Tibial nerve (tissue), 4 donors: Measurements from ENCODE around the gene ACSL5.

Experiments used
- CTCF ChIP-seq, 5 experiments: fragments of 200-600 bp in 3 of 5; fragments of 450-650 bp in 2 of 5; sonication (generic) in 3 of 5; IDR thresholded peaks; one replicate each; pipeline ENCODE4 v1.5.1; 2016 to 2019; ENCODE audit warnings: antibody characterized with exemption in 5 of 5, mild to moderate bottlenecking in 3 of 5, moderate library complexity in 2 of 5
- EP300 ChIP-seq, 2 donors: sonication (generic); formaldehyde crosslinking; IDR thresholded peaks; one replicate each; pipeline ENCODE4 v1.6.1; 2017; ENCODE audit warnings: antibody characterized with exemption in 2 of 2, mild to moderate bottlenecking in 1 of 2
- POLR2A ChIP-seq, 2 donors: fragments of 450-650 bp; IDR thresholded peaks; one replicate each; pipeline ENCODE4 v1.6.1; 2017; ENCODE audit warnings: antibody characterized with exemption in 2 of 2, mild to moderate bottlenecking in 2 of 2, moderate library complexity in 2 of 2

DNA sequence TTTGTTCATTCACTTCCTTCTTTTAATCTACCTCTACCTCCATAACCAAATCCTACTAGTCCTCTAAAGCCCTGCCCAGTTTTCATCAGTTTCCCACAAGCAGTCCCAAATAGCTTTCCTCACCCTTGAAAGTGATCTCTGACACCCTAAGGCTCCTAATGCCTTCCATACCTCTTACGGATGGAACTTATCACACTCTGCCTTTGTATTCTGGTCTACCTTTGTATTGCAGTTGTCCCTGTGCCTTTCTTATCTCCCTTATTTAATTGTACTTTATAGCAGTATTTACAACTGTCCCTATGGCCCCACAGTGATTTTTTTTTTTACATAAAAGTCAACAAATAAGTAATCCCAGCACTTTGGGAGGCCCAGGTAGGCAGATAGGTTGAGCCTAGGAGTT lies 33.8 kb downstream of the ACSL5 start:
- no peak for TF ChIP-seq POLR2A (IDR thresholded peaks at IDR 0.05)
- no peak for TF ChIP-seq CTCF (IDR thresholded peaks at IDR 0.05)
- TF ChIP-seq EP300 (IDR thresholded peaks at IDR 0.05), result no peak
